ENCODE measurements around the gene ATF6.

Gene ATF6

DNA sequence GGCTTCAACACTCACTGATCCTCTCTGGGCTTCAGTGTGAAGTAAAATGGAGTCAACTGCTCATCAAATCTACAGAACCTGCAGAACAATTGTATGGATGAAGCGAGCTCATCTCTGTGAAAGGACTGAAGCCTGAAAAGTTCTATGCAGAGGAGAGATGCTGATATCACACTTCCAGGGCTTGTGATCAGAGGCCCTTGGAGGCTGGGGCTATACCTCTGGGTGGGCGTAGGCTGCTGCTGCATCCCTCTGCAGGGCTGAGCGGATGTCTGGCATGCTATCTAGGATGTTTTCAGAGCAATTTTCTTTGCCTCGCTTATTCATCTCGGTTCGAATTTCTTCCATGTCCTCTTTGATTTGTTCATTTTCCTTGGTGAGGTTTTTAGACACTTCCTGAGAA lies 240.0 kb downstream of the ATF6 start:
- no peak for DNase-seq

DNA sequence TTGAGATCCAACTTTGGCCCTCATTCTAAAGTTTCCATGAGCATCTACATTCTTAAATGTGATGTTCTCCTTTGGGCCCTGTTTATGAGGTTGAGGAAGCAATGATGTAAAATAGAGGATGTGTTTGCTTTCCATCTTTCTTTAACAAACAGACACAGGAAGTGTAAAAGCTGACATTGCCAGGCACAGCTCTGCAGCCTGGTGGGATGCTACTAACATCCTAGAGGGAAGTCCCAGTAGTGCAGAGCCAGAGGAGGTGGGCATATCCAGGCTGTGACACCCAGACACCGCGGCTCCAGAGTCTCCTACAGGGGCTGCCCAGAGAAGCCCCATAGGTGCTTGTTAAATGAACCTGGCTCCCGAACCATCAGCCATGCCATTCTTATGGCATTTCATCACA lies 241.3 kb downstream of the ATF6 start:
- no peak for DNase-seq

DNA sequence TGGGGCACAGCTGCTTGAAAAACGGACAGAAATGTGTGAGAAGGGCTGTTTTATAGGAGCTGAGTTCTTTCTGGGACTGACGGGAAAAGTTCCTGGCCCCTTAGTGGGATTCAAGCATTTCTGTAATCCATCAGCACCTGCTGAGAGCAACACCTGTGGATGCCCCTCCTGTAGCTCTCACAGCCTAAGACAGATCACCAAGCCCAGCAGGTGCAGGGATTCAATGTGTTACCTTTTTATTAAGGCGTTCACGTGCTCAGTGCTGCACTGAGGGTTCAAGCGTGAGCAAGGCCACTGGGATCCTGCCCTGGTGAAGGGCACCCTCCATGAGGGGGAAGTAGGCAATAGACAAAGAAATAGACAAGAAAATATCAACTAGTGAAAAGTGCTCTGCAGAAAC lies 242.7 kb downstream of the ATF6 start:
- no peak for DNase-seq

DNA sequence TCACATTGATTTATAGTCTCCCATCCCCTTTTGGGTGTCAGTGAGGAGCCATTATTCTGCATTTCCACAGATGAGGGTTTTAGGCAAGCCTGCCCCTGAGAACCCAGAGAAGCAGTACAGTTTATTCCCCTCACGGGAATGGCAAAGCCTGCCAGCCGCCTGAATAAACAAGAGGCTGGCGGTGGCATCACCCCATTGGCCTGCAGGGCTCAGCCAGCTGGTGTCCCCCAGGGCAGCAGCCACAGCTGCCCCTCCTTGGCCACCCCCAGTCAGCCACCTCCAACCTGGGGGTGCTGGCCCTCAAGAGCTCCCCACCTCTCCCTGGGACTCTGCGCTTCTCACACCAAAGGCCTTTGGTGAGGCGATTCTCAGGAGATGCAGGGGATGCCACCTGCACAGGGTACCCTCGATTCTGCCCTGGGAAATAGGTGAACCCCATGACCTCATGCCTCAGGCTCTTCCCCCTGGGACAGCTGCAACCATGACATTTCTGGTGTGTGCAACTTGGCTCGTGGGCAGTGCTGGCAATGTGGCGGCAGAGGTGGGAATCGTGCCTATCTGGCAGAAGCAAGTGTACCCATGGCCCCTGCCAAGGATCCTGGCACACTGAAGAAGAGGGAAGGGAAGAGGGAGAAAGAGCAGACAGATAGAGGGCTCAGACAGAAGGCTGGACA lies 243.5 kb downstream of the ATF6 start:
- no peak for DNase-seq

DNA sequence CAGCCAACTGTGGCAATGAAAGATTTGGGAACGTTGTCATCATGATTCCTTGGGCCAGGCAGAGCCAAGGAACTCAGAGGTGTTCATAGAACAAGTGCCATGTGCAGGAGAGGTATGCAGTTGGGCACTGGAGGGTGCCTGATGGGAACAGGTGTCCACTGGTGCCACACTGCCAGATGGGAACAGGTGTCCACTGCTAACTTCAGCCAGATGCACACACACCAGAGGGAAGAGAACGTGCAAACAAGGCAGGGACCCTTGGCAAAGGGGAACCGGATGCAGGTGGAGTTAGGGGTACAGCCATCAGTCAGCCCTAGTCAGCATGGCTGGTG lies 244.0 kb downstream of the ATF6 start:
- DNase-seq: no peak

DNA sequence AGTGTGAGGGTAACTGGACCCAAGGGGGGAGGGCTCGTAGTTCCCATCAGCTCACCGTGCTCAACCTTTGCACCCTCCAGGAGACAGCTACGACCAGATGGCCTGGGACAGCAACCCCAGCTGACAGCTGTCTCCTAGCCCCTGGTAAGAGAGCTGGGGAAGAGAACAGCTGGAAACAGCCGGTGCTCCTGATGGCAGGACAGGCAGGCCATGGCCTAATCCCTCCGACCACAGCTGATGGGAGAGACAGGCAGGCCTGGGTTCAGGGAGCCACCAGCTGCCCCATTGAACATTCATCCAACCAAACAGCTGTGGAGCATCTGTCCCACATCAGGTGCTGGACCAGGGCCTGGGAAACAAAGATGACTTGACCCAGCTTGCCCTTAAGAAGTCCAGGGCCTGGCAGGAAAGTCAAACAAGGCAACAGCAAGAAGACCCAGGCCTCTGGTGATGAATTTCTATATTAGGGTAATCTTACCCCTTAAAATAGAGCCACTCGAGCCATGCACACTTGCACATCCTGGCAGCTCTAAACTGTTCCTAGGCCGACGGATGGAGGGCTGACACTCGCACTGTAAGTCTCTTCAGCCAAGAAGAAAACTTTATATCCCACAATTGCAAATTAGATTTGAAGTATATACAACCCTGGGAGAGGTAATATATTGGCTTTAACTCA lies 245.4 kb downstream of the ATF6 start:
- DNase-seq: no peak

DNA sequence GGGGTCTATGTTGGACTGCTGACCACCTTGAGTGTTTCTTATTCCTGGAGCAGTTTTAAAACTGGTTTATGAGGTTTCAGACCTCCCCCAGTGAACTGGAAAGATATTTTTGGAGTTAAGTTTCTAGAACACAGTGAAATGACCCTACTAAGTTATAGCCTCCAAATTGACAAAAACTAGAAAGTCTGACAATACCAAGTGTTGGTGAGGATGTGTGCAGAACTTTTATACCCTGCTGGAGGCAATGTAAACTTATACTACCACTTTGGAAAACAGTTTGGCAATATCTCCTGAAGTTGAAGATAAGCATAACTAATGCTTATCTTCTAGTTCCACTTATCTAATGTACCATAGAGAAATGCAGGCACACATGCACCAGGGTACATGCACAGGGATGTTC lies 247.2 kb downstream of the ATF6 start:
- no peak for DNase-seq

Data from NCI-H2227 treated with DMSO at 0.1 percent for 48 hours (cell line).